Keratinocyte (primary cell): ENCODE measurements around the gene CRAMP1.

Experiments
- CTCF ChIP-seq, 3 experiments: IDR thresholded peaks in 1 of 3; conservative IDR thresholded peaks in 1 of 3; optimal IDR thresholded peaks in 1 of 3; 2 replicates in 2 of 3; 3 replicates in 1 of 3; pipeline versions ENCODE3 to v1.5.1; 2011; ENCODE audit warnings: low read length in 3 of 3, mild to moderate bottlenecking in 3 of 3, moderate library complexity in 2 of 3, control low read depth in 1 of 3, inconsistent platforms in 1 of 3; ENCODE audit not compliant: insufficient read depth in 2 of 3; ENCODE audit errors: extremely low read depth in 1 of 3
- EZH2 ChIP-seq: IDR thresholded peaks from one replicate; pipeline ENCODE4 v1.6.1; 2012; ENCODE audit warnings: inconsistent platforms, mild to moderate bottlenecking, low read length, moderate library complexity

GRCh38 chr16:1690810-1691209, 78.7 kb downstream of the CRAMP1 start:
- no peak for TF ChIP-seq CTCF (optimal IDR thresholded peaks at IDR 0.05 in 1 of 3, IDR thresholded peaks at IDR 0.05 in 1 of 3, conservative IDR thresholded peaks at IDR 0.05 in 1 of 3; ENCODE audit: extremely low read depth in 1 of 3, insufficient read depth in 2 of 3, low read length in 3 of 3)
- TF ChIP-seq EZH2, result no peak
